GM21381 (cell line): ENCODE measurements around the gene TBXAS1.
"Not testable (repeated sequence)": the region's sequence is repeated elsewhere in the genome, so short reads cannot be mapped to it uniquely, and the experiment has no call there.

Source experiments
- ATAC-seq: cut with Tn5 transposase; IDR thresholded peaks from one replicate; pipeline ENCODE4 v1.9.1; 2021; ENCODE audit warnings: mild to moderate bottlenecking, moderate library complexity; ENCODE audit not compliant: unreplicated experiment

Gene TBXAS1

GRCh38 chr7:139913021-139913844 lies 84.2 kb downstream of the TBXAS1 start:
- ATAC-seq: no peak

- no peak for ATAC-seq
These were observed 84.7 kb downstream of the TBXAS1 start for GRCh38 chr7:139913845-139914135.

- ATAC-seq: no peak
These were observed 85.5 kb downstream of the TBXAS1 start for GRCh38 chr7:139914306-139915267.

- no peak for ATAC-seq
These were observed 86.3 kb downstream of the TBXAS1 start for GRCh38 chr7:139915268-139915863.

- peak; percentile 84 for ATAC-seq
These were observed 87.0 kb downstream of the TBXAS1 start for GRCh38 chr7:139915864-139916716.

- peak; percentile 75 for ATAC-seq
These were observed 87.8 kb downstream of the TBXAS1 start for GRCh38 chr7:139916717-139917395.

- ATAC-seq: no peak
These were observed 88.8 kb downstream of the TBXAS1 start for GRCh38 chr7:139917851-139918250.

- ATAC-seq: no peak
These were observed 89.4 kb downstream of the TBXAS1 start for GRCh38 chr7:139918480-139918879.

- no peak for ATAC-seq
These were observed 94.0 kb downstream of the TBXAS1 start for GRCh38 chr7:139923090-139923489.

GRCh38 chr7:139924461-139924860 lies 95.4 kb downstream of the TBXAS1 start:
- no peak for ATAC-seq

GRCh38 chr7:139929221-139929620 lies 100.2 kb downstream of the TBXAS1 start:
- not testable (repeated sequence) for ATAC-seq

GRCh38 chr7:139930286-139930965 lies 101.4 kb downstream of the TBXAS1 start:
- ATAC-seq: no peak

- no peak for ATAC-seq
These were observed 102.3 kb downstream of the TBXAS1 start for GRCh38 chr7:139931190-139931934.

- ATAC-seq: no peak
These were observed 103.5 kb downstream of the TBXAS1 start for GRCh38 chr7:139932531-139932930.

- ATAC-seq: no peak
These were observed 107.8 kb downstream of the TBXAS1 start for GRCh38 chr7:139936760-139937310.

- no peak for ATAC-seq
These were observed 108.7 kb downstream of the TBXAS1 start for GRCh38 chr7:139937715-139938114.

GRCh38 chr7:139940866-139941265 lies 111.8 kb downstream of the TBXAS1 start:
- no peak for ATAC-seq

GRCh38 chr7:139941421-139941820 lies 112.4 kb downstream of the TBXAS1 start:
- ATAC-seq: no peak
